Amniotic stem cell (primary cell): ENCODE data around the gene SYT1.
A peak's percentile ranks its signal among the peaks of the same experiment; 100 is the strongest.
"Not testable (repeated sequence)": the region's sequence is repeated elsewhere in the genome, so short reads cannot be mapped to it uniquely, and the experiment has no call there.

Experiments used
- DNase-seq: peaks from one replicate; lab custom pipeline; 2025; lab: John Stamatoyannopoulos, UW

The SYT1 gene

DNA sequence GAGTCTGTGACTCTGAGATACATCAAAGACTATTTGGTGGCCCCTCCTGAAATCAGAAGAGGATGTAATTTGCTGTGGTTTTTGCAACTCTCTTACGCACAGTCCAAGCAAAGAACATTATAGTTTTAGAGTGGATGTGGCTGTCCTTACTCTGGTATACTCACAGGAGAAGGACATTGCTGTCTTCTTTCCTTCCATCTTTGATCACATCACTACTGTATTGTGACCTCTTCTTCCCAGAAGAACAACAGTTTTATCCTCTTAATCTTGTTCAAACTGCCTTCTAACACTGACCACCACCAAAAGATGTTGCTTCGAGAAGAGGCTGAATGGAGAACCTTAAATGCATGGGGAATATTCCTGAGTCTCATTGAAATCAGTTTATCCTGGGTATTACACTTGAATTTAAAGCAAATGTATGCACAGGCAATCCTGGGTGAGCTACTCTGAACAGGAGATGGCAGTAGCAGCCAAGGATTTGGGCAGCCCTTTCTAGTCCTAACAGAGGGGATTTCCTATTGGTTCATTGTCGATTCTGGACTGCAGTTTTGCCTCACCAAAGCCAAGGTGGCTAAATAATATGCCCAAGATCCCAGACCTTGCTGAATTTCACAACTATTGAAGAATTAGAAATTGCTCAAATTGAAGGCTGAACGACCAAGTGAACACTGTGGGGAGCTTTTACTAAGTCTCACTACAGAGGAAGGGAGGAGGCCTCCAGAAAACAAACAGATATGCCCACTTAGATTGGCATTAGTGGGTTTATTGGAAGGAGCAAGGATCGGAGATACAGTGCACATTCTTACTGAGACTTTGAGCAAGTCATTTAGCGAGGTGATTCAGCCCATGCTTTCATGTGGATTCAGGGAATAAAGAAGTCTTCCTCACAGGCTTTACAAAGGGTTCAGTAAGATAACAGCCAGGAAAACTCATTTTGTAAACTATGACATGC is 543.4 kb downstream of the SYT1 start:
- DNase-seq, result peak; percentile 77

DNA sequence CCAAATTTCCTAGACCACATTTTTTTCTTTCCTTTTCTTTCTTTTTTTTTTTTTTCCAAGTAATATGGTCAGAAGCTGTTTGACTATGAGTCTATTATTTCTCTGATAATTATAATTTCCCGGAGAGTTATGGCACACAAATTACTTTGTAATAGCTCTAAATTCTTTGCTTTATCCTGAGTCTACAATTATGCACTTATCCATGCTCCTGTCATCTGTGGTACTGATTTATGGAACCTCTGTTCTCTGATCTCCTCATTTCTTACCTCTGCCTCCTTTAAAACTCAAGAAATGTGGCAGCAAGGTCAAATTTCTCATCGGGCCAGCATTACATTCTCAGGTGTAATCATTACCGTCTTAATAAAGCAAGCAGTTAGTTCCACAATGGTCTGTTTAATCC is 544.1 kb downstream of the SYT1 start:
- no peak for DNase-seq

DNA sequence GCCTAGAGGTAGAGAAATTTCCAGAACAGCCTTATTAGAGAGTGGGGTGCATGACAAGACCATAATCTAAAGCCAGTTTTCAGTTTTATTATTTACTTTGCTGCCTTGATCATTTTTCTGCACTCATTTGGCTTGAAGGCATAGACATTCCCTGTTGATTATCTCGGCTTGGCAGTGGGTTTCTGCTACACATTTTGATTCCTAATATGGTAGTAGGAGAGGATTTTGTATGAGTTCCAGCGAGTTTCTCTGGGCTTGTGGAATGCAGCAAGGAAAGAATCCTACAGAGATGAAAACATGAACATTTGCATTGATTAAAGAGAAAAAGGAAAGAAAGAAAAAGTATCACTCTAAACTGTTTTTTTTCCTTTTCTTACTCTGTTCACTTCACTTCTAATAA is 545.0 kb downstream of the SYT1 start:
- DNase-seq, result peak; percentile 39

- DNase-seq, result no peak
Observed at GRCh38 chr12:79411791-79412190, 547.2 kb downstream of the SYT1 start.

GRCh38 chr12:79413796-79414195 is 549.2 kb downstream of the SYT1 start:
- DNase-seq, result no peak

- no peak for DNase-seq
Observed at GRCh38 chr12:79414252-79414651, 549.7 kb downstream of the SYT1 start.

DNA sequence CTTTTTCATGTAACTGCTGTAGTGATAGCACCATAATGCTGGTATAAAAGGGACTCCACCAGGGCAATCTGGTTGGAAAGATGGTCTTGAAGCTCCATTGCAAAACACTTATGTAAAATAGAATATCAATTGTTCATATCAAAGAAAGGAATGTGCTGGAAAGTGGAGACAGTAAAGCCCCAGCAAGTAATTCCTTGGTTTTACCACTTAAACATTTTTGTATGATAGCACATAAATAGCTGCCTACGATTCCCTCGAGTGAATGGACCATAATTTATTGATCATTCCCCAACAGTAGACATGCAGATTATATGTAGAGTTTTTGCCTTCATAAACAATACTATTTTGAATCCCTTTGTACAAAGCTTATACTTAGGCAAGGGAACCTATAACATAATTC is 550.7 kb downstream of the SYT1 start:
- DNase-seq, result no peak

DNA sequence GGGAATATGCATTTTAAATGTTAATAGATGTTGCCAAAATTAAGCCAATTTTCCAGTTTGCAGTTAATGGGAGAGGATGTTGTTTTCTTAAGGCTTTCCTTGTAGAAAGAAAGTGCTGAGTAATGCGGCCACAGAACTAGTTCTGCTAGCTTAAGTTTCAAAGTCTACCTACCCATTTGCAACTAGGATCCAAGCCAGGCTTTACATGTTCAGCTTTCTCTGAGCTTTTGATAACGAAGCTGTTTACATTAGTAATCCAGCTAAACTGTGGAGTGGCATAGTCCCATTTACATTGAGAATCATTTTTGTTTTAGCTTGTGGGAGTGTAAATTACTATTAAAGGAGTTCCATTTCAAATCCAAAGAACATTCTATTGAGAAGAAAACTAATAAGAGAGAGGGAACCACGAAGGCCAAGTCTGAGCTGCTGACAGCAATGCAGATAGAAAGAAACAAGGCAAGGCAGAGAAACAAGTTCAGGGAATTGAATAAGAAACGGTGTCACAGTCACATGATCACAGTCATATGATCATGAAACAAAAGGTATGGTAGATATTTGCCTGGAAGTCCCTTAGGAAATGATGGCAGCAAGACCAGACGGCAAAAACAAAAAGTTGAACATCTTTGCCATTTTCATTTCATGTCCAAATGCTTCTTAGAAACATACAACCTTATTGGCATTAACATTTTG is 551.3 kb downstream of the SYT1 start:
- no peak for DNase-seq

GRCh38 chr12:79420146-79420618 is 555.6 kb downstream of the SYT1 start:
- DNase-seq, result peak; percentile 88

- no peak for DNase-seq
Observed at GRCh38 chr12:79421236-79421740, 556.7 kb downstream of the SYT1 start.

DNA sequence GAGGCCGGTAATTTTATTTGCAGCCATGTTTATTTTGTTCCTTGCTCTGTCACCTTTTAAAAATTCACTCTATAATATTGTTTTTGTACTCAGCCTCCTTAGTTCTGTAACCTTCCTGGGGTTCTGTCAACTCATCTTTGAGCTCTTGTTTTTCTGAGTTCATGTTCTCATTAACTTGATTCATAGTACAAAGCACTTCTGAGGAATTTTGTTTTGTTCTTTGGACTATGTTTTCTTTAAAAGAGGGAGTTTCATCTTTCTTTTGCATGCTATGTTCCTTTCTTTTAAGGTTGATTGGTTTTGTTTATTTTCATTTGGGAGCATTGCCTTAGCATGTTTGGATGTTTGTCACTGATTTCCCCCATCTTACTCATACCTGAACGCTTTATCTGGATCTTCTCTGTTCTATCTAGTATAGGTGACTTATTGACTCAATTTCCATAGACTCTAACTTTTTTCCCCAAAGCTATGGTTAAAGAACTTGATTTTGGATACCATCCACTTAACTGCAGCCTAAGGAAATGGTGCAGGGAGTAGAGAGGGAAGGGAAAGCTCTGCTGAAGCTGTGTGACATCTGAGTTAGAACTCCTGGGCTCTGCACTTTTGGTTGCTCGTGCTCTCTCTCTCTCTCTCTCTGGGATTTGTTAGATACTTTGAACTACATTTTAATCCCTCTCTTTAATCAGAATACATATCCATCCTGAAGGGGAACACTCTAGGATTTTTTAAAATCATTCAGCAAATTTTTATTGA is 557.7 kb downstream of the SYT1 start:
- DNase-seq, result no peak

- no peak for DNase-seq
Observed at GRCh38 chr12:79423560-79423959, 559.0 kb downstream of the SYT1 start.

DNA sequence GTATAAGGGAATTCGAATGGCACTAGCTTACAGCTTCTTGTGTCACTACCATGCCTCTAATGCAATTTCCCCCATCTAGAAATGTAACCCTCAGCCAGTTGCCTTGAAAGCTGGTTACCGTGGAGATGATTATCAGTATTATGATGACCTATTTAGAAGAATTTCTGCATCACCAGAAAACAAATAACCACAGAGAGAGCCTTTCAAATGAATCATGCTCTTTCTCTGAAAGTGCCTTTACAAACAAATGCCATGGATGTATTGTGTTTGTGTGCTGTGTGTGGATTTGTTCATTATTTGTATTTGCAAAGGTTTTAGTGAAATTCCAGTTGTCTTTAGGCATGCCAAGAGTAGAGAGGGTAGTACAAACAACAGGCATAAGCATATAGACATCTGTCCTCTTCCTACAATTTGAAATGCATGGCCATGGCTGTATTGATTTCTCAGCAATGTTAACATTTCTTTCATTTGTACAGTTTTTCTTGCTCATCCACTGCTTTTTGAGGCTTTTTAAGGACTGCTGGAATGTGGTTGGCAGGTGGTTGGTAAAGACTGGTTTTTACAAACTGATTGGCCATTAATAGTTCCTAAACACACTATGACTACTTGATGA is 559.6 kb downstream of the SYT1 start:
- DNase-seq, result peak; percentile 84

DNA sequence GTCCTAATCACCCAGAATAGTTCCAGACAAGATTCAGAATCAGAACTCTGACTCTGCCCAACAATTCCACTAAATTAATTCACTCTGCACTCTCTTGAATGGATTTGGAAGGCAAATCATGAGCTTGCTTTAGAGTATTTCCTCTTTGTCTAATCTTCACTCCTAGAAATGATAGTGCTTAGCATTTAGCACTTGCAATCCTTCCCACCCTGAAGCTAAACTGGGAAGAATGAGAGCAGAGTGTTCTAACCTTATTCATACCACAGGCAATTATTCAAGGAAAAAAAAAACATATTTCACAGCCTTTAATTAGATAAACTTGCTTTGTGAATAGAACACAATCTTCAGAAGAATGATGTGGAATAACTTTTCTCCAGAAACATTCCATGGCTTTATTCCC is 561.5 kb downstream of the SYT1 start:
- no peak for DNase-seq

DNA sequence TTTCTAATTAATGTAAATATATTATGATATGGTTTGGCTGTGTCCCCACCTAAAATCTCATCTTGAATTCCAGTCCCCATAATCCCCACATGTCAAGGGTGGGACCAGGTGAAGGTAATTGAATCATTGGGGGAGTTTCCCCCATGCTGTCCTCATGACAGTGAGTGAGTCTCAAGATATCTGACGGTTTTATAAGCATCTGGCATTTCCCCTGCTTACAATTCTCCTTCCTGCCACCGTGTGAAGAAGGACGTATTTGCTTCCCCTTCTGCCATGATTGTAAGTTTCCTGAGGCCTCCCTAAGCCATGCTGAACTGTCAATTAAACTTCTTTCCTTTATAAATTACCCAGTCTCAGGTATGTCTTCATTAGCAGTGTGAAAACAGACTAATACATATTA is 562.2 kb downstream of the SYT1 start:
- not testable (repeated sequence) for DNase-seq

DNA sequence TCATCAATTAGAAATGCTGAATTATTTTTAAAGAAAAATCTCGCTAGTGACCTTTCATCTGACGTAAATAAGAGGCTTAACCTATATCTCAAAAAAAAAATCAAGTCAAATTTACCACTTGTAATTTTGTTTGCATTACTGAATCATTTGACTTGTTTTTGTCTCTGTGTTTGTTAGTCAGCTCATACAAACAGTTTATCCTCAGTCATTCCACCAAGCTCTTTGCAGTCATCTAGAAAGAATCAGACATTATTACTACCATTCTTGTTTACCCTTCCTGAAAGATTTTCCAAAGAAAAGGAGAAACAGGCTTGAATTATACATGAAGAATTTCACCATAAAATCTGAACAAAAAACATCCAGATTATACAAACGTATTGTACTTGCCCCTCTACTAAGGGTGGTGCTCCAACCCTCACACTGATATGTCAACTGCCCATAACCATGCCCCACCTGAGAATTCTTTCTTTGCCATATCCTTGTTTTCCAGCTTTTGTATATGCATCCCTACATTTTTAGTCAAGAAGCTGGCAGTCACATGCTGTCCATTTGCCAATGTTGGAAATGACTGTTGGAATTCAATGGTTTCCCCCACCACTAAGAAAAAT is 569.0 kb downstream of the SYT1 start:
- DNase-seq, result no peak

- DNase-seq, result no peak
Observed at GRCh38 chr12:79434561-79434960, 570.0 kb downstream of the SYT1 start.

DNA sequence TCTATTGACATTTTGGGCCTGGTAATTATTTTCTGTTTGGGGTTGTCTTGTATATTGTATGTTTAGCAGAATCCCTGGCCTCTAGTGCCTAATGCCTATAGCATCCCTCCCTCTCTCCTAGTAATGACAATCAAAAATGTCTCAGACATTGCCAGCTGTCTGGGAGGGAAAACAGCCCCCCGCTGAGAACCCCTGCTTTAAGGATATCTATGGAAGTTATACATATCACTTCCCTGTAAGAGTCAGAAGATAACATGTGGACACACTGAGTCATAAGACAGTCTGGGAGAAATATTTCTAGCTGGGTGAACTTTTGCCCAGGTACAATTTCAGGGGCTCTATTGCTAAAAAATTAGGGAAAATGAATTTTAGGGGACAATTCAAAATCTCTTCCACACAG is 571.2 kb downstream of the SYT1 start:
- DNase-seq, result no peak

- DNase-seq, result no peak
Observed at GRCh38 chr12:79438480-79439174, 574.1 kb downstream of the SYT1 start.

- no peak for DNase-seq
Observed at GRCh38 chr12:79439175-79439825, 574.7 kb downstream of the SYT1 start.
